Central memory CD8-positive, alpha-beta T cell (primary cell): Measurements from ENCODE around the gene NLRP1.
A peak's percentile ranks its signal among the peaks of the same experiment; 100 is the strongest.

ENCODE experiments used
- ATAC-seq: fragments of 150-1000 bp; cut with Tn5 transposase; replicated peaks from 2 replicates; pipeline ENCODE4 v1.10.0; 2022; ENCODE audit warnings: mild to moderate bottlenecking, moderate FRiP score, moderate number of reproducible peaks; ENCODE audit not compliant: poor library complexity, severe bottlenecking; ENCODE audit errors: extremely low read depth
- DNase-seq, 2 donors: peaks; one replicate each; pipeline ENCODE4 v3.0.0; 2021; ENCODE audit warnings: low spot score in 2 of 2
- H3K27ac Mint-ChIP-seq: one replicate; pipeline ENCODE4 v1.8.0; 2022; ENCODE audit warnings: low read depth, mild to moderate bottlenecking, moderate library complexity, mixed read lengths
- H3K27me3 Mint-ChIP-seq: one replicate; pipeline ENCODE4 v1.8.0; 2022; ENCODE audit warnings: mixed read lengths
- H3K36me3 Mint-ChIP-seq: one replicate; pipeline ENCODE4 v1.8.0; 2022; ENCODE audit warnings: mild to moderate bottlenecking, moderate library complexity, mixed read lengths; ENCODE audit not compliant: insufficient read depth
- H3K4me1 Mint-ChIP-seq: one replicate; pipeline ENCODE4 v1.8.0; 2022; ENCODE audit warnings: mixed read lengths
- H3K4me3 Mint-ChIP-seq: one replicate; pipeline ENCODE4 v1.8.0; 2022; ENCODE audit warnings: mild to moderate bottlenecking, moderate library complexity, mixed read lengths
- H3K9me3 Mint-ChIP-seq: one replicate; pipeline ENCODE4 v1.8.0; 2022; ENCODE audit warnings: mixed read lengths

NLRP1 gene

GRCh38 chr17:5540321-5540720, 44.0 kb downstream of the NLRP1 start:
- Mint-ChIP-seq H3K9me3 (no peaks in the 10 kb centered on the region), H3K27me3 (no peaks in the 10 kb centered on the region), H3K4me1 (no peaks in the 10 kb centered on the region), H3K36me3 (peaks cover 42% of the 10 kb centered on the region), H3K27ac (peak overlapping the region; percentile 47), H3K4me3 (no peak overlapping the region)
- ATAC-seq (no peak), DNase-seq (no peak)

GRCh38 chr17:5539286-5539685, 45.0 kb downstream of the NLRP1 start:
- no peak for DNase-seq
- Mint-ChIP-seq H3K27me3 (no peaks in the 10 kb centered on the region), H3K36me3 (peaks cover 49% of the 10 kb centered on the region), H3K4me1 (no peaks in the 10 kb centered on the region), H3K4me3 (no peak overlapping the region), H3K27ac (peak overlapping the region; percentile 47), H3K9me3 (no peaks in the 10 kb centered on the region)
- no peak for ATAC-seq

GRCh38 chr17:5536866-5537650, 47.3 kb downstream of the NLRP1 start:
- H3K9me3 Mint-ChIP-seq = no peaks in the 10 kb centered on the region
- ATAC-seq = no peak
- H3K36me3 Mint-ChIP-seq = peaks cover 62% of the 10 kb centered on the region
- DNase-seq = no peak
- no peaks in the 10 kb centered on the region for H3K4me1 Mint-ChIP-seq
- peak overlapping the region; percentile 82 for H3K27ac Mint-ChIP-seq
- no peaks in the 10 kb centered on the region for H3K27me3 Mint-ChIP-seq
- H3K4me3 Mint-ChIP-seq = no peak overlapping the region

- no peak for ATAC-seq
- H3K27me3 Mint-ChIP-seq = no peaks in the 10 kb centered on the region
Measured at GRCh38 chr17:5535436-5535835, 48.9 kb downstream of the NLRP1 start.

GRCh38 chr17:5533486-5534315, 50.6 kb downstream of the NLRP1 start:
- Mint-ChIP-seq H3K36me3 (peaks cover 75% of the 10 kb centered on the region), H3K4me1 (no peaks in the 10 kb centered on the region), H3K27ac (no peak overlapping the region), H3K4me3 (no peak overlapping the region), H3K27me3 (no peaks in the 10 kb centered on the region), H3K9me3 (no peaks in the 10 kb centered on the region)
- no peak for DNase-seq
- no peak for ATAC-seq

More at GRCh38 chr17:5535436-5535835, 48.9 kb downstream of the NLRP1 start:
- Mint-ChIP-seq H3K27ac (peak overlapping the region; percentile 68), H3K9me3 (no peaks in the 10 kb centered on the region), H3K4me1 (no peaks in the 10 kb centered on the region), H3K36me3 (peaks cover 66% of the 10 kb centered on the region), H3K4me3 (no peak overlapping the region)
- DNase-seq = no peak

GRCh38 chr17:5532581-5532980, 51.7 kb downstream of the NLRP1 start:
- H3K4me1 Mint-ChIP-seq = no peaks in the 10 kb centered on the region
- no peak for DNase-seq
- ATAC-seq = no peak
- peaks cover 77% of the 10 kb centered on the region for H3K36me3 Mint-ChIP-seq
- no peak overlapping the region for H3K27ac Mint-ChIP-seq
- H3K9me3 Mint-ChIP-seq = no peaks in the 10 kb centered on the region
- no peak overlapping the region for H3K4me3 Mint-ChIP-seq
- H3K27me3 Mint-ChIP-seq = no peaks in the 10 kb centered on the region

GRCh38 chr17:5531085-5531418, 53.3 kb downstream of the NLRP1 start:
- ATAC-seq (no peak), DNase-seq (no peak)
- no peaks in the 10 kb centered on the region for H3K27me3 Mint-ChIP-seq
- no peaks in the 10 kb centered on the region for H3K4me1 Mint-ChIP-seq
- H3K36me3 Mint-ChIP-seq = peaks cover 72% of the 10 kb centered on the region
- no peak overlapping the region for H3K27ac Mint-ChIP-seq
- no peak overlapping the region for H3K4me3 Mint-ChIP-seq
- H3K9me3 Mint-ChIP-seq = no peaks in the 10 kb centered on the region

- Mint-ChIP-seq H3K4me3 (no peak overlapping the region), H3K36me3 (peaks cover 67% of the 10 kb centered on the region)
Measured at GRCh38 chr17:5530265-5531084, 53.8 kb downstream of the NLRP1 start.

GRCh38 chr17:5527601-5528250, 56.6 kb downstream of the NLRP1 start:
- no peak for DNase-seq
- Mint-ChIP-seq H3K27me3 (no peaks in the 10 kb centered on the region), H3K4me1 (no peaks in the 10 kb centered on the region), H3K4me3 (no peak overlapping the region), H3K9me3 (no peaks in the 10 kb centered on the region), H3K36me3 (peaks cover 67% of the 10 kb centered on the region), H3K27ac (no peak overlapping the region)
- ATAC-seq = no peak

More at GRCh38 chr17:5530265-5531084, 53.8 kb downstream of the NLRP1 start:
- Mint-ChIP-seq H3K9me3 (no peaks in the 10 kb centered on the region), H3K27ac (no peak overlapping the region), H3K4me1 (no peaks in the 10 kb centered on the region), H3K27me3 (no peaks in the 10 kb centered on the region)
- DNase-seq (no peak), ATAC-seq (no peak)

- DNase-seq = no peak
- Mint-ChIP-seq H3K36me3 (peaks cover 62% of the 10 kb centered on the region), H3K4me3 (no peak overlapping the region), H3K4me1 (no peaks in the 10 kb centered on the region), H3K27me3 (no peaks in the 10 kb centered on the region), H3K27ac (no peak overlapping the region), H3K9me3 (no peaks in the 10 kb centered on the region)
- no peak for ATAC-seq
Measured at GRCh38 chr17:5526821-5527598, 57.3 kb downstream of the NLRP1 start.

- H3K9me3 Mint-ChIP-seq = no peaks in the 10 kb centered on the region
- peaks cover 8% of the 10 kb centered on the region for H3K4me1 Mint-ChIP-seq
- peaks cover 41% of the 10 kb centered on the region for H3K36me3 Mint-ChIP-seq
- H3K4me3 Mint-ChIP-seq = no peak overlapping the region
- DNase-seq = no peak
- ATAC-seq = no peak
- H3K27ac Mint-ChIP-seq = no peak overlapping the region
- no peaks in the 10 kb centered on the region for H3K27me3 Mint-ChIP-seq
Measured at GRCh38 chr17:5523249-5523648, 61.1 kb downstream of the NLRP1 start.
